ENCODE results near the gene SORBS2. TPM values are rescaled to one million over a fixed set of nuclear protein-coding genes. Genes with fewer than 3 reads are reported as not detected.
A peak's percentile ranks its signal among the peaks of the same experiment; 100 is the strongest.

SORBS2 gene
- total RNA-seq, 4 donors from 2014 or later = 821 to 1,626 (median 1,353) TPM

DNA sequence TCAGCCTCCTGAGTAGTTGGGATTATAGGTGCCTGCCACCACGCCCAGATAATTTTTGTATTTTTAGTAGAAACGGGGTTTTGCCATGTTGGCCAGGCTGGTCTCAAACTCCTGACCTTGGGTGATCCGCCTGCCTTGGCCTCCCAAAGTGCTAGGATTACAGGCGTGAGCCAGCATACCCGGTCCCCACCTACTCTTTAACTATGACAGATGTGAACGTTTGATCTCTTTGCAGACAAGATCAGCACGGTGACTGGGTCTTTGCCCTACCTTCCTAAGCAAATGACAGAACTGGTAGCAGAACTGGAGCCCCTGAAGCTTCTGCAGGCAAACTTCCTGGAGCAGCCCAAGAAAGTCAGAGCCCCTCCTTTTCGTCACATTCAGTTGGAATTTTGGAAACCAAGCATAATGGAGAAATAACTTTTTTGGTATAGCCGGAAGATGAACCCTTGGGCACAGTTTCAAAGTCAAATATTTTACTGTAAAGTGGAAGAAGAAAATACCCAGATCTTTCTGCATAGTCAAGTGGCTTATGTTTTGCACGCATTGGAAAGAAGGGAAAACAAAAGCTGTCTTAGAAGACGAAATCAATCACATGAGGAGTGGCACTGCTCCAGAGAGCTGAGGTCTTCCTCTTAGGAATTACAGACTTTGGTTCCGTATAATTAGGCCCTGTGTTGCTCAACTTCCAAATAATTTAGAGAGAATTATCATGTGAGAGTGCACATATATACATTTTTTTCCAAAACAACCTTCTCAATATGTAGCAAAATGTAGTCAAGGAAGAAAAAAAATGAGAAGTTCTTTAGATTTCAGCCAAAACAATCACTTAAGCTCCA, 90.6 kb downstream of the SORBS2 start:
- peaks cover 68 to 91% (median 77%) of the 10 kb centered on the region in 4 donors for H3K4me1 ChIP-seq
- peak overlapping the region in 2 of 4 donors; percentile 5 to 15 for H3K4me3 ChIP-seq
- no peaks in the 10 kb centered on the region for H3K9me3 ChIP-seq
- intact Hi-C loops (cut with DNase I) = no loop called here
- 49% methylated on average over 10 of the region's 12 CpGs for WGBS
- H3K27ac ChIP-seq (replicated peaks in 1 of 4) = peak overlapping the region; percentile 75 to 86 (median 77)
- no peaks in the 10 kb centered on the region for H3K36me3 ChIP-seq
- no peak for DNase-seq (ENCODE audit: extremely low spot score)
- TF ChIP-seq POLR2A (IDR thresholded peaks at IDR 0.05; ENCODE audit: low read depth) (no peak), EP300 (IDR thresholded peaks at IDR 0.05) (no peak), CTCF (IDR thresholded peaks at IDR 0.05) (no peak), POLR2AphosphoS5 (IDR thresholded peaks at IDR 0.05) (no peak)
- H3K27me3 ChIP-seq = no peaks in the 10 kb centered on the region

- Histone ChIP-seq H3K4me1 (peaks cover 76 to 93% (median 79%) of the 10 kb centered on the region in 4 donors), H3K27ac (replicated peaks in 1 of 4) (peak overlapping the region; percentile 75 to 86 (median 77)), H3K27me3 (no peaks in the 10 kb centered on the region), H3K36me3 (no peaks in the 10 kb centered on the region), H3K4me3 (no peak overlapping the region), H3K9me3 (no peaks in the 10 kb centered on the region)
- intact Hi-C loops (cut with DNase I) = no loop called here
- no peak for DNase-seq (ENCODE audit: extremely low spot score)
- 77% methylated on average over 3 of the region's 3 CpGs for WGBS
- TF ChIP-seq CTCF (IDR thresholded peaks at IDR 0.05) (no peak), POLR2AphosphoS5 (IDR thresholded peaks at IDR 0.05) (peak in 1 of 2 donors; percentile 4)
Observed at GRCh38 chr4:185719500-185719858, 92.5 kb downstream of the SORBS2 start.

GRCh38 chr4:185718578-185719499, 93.2 kb downstream of the SORBS2 start:
- peaks cover 69 to 87% (median 73%) of the 10 kb centered on the region in 4 donors for H3K4me1 ChIP-seq
- H3K4me3 ChIP-seq = no peak overlapping the region
- intact Hi-C loops (cut with DNase I) = no loop called here
- no peak for DNase-seq (ENCODE audit: extremely low spot score)
- 47% methylated on average over 8 of the region's 8 CpGs for WGBS
- peak overlapping the region; percentile 75 to 86 (median 77) for H3K27ac ChIP-seq (replicated peaks in 1 of 4)
- no peaks in the 10 kb centered on the region for H3K27me3 ChIP-seq
- no peaks in the 10 kb centered on the region for H3K9me3 ChIP-seq
- no peaks in the 10 kb centered on the region for H3K36me3 ChIP-seq
- no peak for TF ChIP-seq POLR2A (IDR thresholded peaks at IDR 0.05; ENCODE audit: low read depth)
- TF ChIP-seq POLR2AphosphoS5 (IDR thresholded peaks at IDR 0.05) = no peak
- TF ChIP-seq CTCF (IDR thresholded peaks at IDR 0.05) = peak in 1 of 3 experiments; percentile 6

DNA sequence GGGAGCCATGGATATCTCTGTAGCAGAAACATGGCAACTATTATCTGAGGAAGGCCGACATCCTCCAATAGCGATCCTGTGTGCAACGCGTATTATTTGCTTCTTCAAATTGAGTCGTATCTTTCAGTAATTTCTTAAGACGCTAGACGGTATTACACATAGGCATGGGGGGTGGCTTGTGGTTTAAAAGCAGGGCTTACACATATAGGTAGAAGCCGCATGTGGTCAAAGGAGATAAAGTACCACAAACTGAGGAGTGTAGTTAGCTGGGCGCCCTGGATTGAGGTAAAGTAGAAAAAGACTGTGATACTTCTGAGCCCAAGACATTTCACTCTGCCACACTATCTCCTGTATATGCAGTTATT, 94.6 kb downstream of the SORBS2 start:
- intact Hi-C loops (cut with DNase I) = no loop called here
- 93% methylated on average over 9 of the region's 9 CpGs for WGBS
- H3K27ac ChIP-seq (replicated peaks in 1 of 4) = peak overlapping the region in 3 of 4 donors; percentile 58 to 86 (median 77)

More for the DNA sequence above, 94.6 kb downstream of the SORBS2 start:
- Histone ChIP-seq H3K4me3 (no peak overlapping the region), H3K27me3 (no peaks in the 10 kb centered on the region), H3K9me3 (no peaks in the 10 kb centered on the region), H3K4me1 (peaks cover 57 to 74% (median 64%) of the 10 kb centered on the region in 4 donors), H3K36me3 (no peaks in the 10 kb centered on the region)
- no peak for DNase-seq (ENCODE audit: extremely low spot score)
- TF ChIP-seq EP300 (IDR thresholded peaks at IDR 0.05) (no peak), POLR2AphosphoS5 (IDR thresholded peaks at IDR 0.05) (no peak), CTCF (IDR thresholded peaks at IDR 0.05) (no peak), POLR2A (IDR thresholded peaks at IDR 0.05; ENCODE audit: low read depth) (no peak)
